Stimulated activated CD4-positive, alpha-beta T cell treated with anti-CD3 and anti-CD28 coated beads, TNF-alpha, amount 100 ng/mL, for 24 hours (primary cell): ENCODE data around the gene ZNF518B.

Experiments used
- DNase-seq, 3 experiments: peaks; one replicate each; pipeline ENCODE4 v3.0.0-alpha.2; 2020; ENCODE audit warnings: low read depth in 3 of 3

ZNF518B gene

GRCh38 chr4:10457255-10457801 lies at the start of gene ZNF518B:
TSS of gene ZNF518B (minus strand) at chr4:10457426. CDS start at chr4:10446328, 11,098 bp downstream.
- DNase-seq: peak; percentile 50 to 72 (median 56)

GRCh38 chr4:10506077-10506476 lies 48.9 kb upstream of the ZNF518B start:
- DNase-seq: no peak

- DNase-seq: no peak
Observed at GRCh38 chr4:10504570-10505179, 47.4 kb upstream of the ZNF518B start.

GRCh38 chr4:10502717-10503116 lies 45.5 kb upstream of the ZNF518B start:
- DNase-seq: no peak

- no peak for DNase-seq
Observed at GRCh38 chr4:10500776-10501175, 43.5 kb upstream of the ZNF518B start.

- no peak for DNase-seq
Observed at GRCh38 chr4:10496200-10496599, 39.0 kb upstream of the ZNF518B start.

- no peak for DNase-seq
Observed at GRCh38 chr4:10495651-10496050, 38.4 kb upstream of the ZNF518B start.

GRCh38 chr4:10492464-10492863 lies 35.2 kb upstream of the ZNF518B start:
- no peak for DNase-seq

- no peak for DNase-seq
Observed at GRCh38 chr4:10491401-10491800, 34.2 kb upstream of the ZNF518B start.

GRCh38 chr4:10490996-10491395 lies 33.8 kb upstream of the ZNF518B start:
- DNase-seq: no peak

GRCh38 chr4:10482913-10483312 lies 25.7 kb upstream of the ZNF518B start:
- DNase-seq: no peak

- DNase-seq: no peak
Observed at GRCh38 chr4:10480616-10481015, 23.4 kb upstream of the ZNF518B start.

GRCh38 chr4:10478621-10479020 lies 21.4 kb upstream of the ZNF518B start:
- no peak for DNase-seq

- DNase-seq: no peak
Observed at GRCh38 chr4:10470505-10470904, 13.3 kb upstream of the ZNF518B start.

GRCh38 chr4:10466161-10466560 lies 8.9 kb upstream of the ZNF518B start:
- no peak for DNase-seq

- DNase-seq: no peak
Observed at GRCh38 chr4:10462876-10463275, 5.7 kb upstream of the ZNF518B start.

GRCh38 chr4:10461850-10462400 lies 4.7 kb upstream of the ZNF518B start:
- no peak for DNase-seq

GRCh38 chr4:10461091-10461849 lies 4.0 kb upstream of the ZNF518B start:
- DNase-seq: peak in 2 of 3 experiments; percentile 48 to 64

- peak in 1 of 3 experiments; percentile 24 for DNase-seq
Observed at GRCh38 chr4:10460313-10461047, 3.3 kb upstream of the ZNF518B start.

- no peak for DNase-seq
Observed at GRCh38 chr4:10459305-10459704, 2.1 kb upstream of the ZNF518B start.

GRCh38 chr4:10458177-10458576 lies 951 bp upstream of the ZNF518B start:
- DNase-seq: no peak
